HL-60 (cell line): ENCODE results near the gene MIP.

Experiments
- DNase-seq, 2 experiments: peaks; one replicate each; pipeline ENCODE4 v3.0.0-alpha.2; 2010 to 2020; ENCODE audit warnings: low read depth in 1 of 2, low spot score in 1 of 2
- H3K27ac ChIP-seq: fragments of 250-450 bp; sonication (Bioruptor Pico); replicated peaks from 2 replicates; pipeline ENCODE4 v1.5.1; 2020; ENCODE audit warnings: mild to moderate bottlenecking, moderate library complexity
- H3K27me3 ChIP-seq: fragments of 250-450 bp; sonication (Bioruptor Pico); 2 replicates; pipeline ENCODE4 v1.5.1; 2021; ENCODE audit warnings: mild to moderate bottlenecking, moderate library complexity; ENCODE audit not compliant: insufficient read depth, poor library complexity, severe bottlenecking
- H3K4me3 ChIP-seq: replicated peaks from 2 replicates; pipeline ENCODE4 v1.5.1; 2011; ENCODE audit warnings: mild to moderate bottlenecking, control low read depth, low read length; ENCODE audit not compliant: insufficient read depth
- CTCF ChIP-seq: IDR thresholded peaks from one replicate; pipeline ENCODE4 v1.5.1; 2011; ENCODE audit warnings: low read length, control low read depth, inconsistent platforms; ENCODE audit not compliant: insufficient read depth
- GABPA ChIP-seq: IDR thresholded peaks from 2 replicates; pipeline ENCODE4 v1.6.1; 2012; ENCODE audit warnings: low read depth
- POLR2AphosphoS5 ChIP-seq: IDR thresholded peaks from 2 replicates; pipeline ENCODE4 v1.6.1; 2012; ENCODE audit warnings: low read depth
- SPI1 ChIP-seq: IDR thresholded peaks from 2 replicates; pipeline ENCODE4 v1.6.1; 2012; ENCODE audit warnings: low read depth, mild to moderate bottlenecking, borderline replicate concordance
- TF ChIP-seq, protein P1 (sequence below): IDR thresholded peaks from 2 replicates; pipeline ENCODE4 v1.6.1; 2012; ENCODE audit warnings: low read depth; ENCODE audit not compliant: insufficient replicate concordance

Gene MIP

DNA sequence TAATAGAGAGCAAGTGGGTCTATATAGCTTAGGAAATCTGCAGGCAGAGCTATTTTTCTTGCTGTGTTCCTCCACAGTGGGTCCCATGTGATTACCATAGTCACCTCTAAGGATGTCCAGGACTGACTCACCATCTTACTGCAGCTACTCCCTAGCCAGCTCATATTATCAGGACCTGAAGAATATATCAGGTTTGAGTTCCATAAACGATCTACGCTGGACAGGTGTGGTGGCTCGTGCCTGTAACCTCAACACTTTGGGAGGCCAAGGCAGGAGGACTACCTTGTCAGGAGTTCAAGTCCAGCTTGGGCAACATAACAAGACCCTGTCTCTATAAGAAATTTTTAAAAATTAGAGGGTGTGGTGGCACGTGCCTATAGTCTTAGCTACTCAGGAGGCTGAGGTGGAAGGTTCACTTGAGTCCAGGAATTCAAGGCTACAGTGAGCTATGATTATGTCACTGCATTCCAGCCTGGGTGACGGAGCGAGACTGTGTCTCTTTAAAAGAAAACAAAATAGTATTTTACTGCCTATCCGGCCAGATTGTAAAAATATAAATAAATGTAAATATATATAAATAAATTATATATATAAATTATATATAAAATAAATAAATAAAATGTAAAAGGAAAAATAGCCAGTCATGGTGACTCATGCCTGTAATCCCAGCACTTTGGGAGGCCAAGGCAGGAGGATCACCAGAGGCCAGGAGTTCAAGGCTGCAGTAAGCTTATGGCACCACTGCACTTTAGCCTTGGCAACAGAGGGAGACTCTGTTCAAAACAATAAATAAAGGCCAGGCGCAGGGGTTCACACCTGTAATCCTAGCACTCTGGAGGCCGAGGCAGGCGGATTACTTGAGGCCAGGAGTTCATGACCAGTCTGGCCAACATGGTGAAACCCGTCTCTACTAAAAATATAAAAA is 7.0 kb upstream of the MIP start:
- Histone ChIP-seq H3K4me3 (no peak overlapping the region), H3K27me3 (no peaks in the 10 kb centered on the region), H3K27ac (no peak overlapping the region)
- TF ChIP-seq POLR2AphosphoS5 (no peak), CTCF (no peak), GABPA (no peak), SPI1 (no peak)
- TF ChIP-seq, protein P1, sequence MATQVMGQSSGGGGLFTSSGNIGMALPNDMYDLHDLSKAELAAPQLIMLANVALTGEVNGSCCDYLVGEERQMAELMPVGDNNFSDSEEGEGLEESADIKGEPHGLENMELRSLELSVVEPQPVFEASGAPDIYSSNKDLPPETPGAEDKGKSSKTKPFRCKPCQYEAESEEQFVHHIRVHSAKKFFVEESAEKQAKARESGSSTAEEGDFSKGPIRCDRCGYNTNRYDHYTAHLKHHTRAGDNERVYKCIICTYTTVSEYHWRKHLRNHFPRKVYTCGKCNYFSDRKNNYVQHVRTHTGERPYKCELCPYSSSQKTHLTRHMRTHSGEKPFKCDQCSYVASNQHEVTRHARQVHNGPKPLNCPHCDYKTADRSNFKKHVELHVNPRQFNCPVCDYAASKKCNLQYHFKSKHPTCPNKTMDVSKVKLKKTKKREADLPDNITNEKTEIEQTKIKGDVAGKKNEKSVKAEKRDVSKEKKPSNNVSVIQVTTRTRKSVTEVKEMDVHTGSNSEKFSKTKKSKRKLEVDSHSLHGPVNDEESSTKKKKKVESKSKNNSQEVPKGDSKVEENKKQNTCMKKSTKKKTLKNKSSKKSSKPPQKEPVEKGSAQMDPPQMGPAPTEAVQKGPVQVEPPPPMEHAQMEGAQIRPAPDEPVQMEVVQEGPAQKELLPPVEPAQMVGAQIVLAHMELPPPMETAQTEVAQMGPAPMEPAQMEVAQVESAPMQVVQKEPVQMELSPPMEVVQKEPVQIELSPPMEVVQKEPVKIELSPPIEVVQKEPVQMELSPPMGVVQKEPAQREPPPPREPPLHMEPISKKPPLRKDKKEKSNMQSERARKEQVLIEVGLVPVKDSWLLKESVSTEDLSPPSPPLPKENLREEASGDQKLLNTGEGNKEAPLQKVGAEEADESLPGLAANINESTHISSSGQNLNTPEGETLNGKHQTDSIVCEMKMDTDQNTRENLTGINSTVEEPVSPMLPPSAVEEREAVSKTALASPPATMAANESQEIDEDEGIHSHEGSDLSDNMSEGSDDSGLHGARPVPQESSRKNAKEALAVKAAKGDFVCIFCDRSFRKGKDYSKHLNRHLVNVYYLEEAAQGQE = no peak
- no peak for DNase-seq

DNA sequence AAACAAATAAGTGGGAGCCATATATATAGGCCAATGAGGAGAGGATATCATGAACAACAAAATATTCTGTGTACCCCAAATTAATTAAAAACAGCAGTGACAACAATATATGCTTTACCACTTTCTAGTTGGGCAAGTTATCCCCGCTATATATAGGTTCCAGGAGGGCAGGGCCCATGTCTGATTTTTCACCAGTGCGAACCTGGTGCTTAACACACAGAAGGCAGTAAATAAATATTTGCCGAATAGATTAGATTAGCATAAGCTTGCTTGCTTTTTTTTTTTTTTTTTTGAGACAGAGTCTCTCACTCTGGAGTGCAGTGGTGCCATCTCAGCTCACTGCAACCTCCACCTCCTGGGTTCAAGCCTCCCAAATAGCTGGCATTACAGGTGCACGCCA is 3.4 kb upstream of the MIP start:
- no peaks in the 10 kb centered on the region for H3K27me3 ChIP-seq
- H3K4me3 ChIP-seq = no peak overlapping the region
- TF ChIP-seq SPI1 (no peak), POLR2AphosphoS5 (no peak), CTCF (no peak), GABPA (no peak)
- TF ChIP-seq, protein P1 = no peak
- no peak for DNase-seq
- no peak overlapping the region for H3K27ac ChIP-seq

- TF ChIP-seq GABPA (no peak), CTCF (no peak), SPI1 (no peak), POLR2AphosphoS5 (no peak)
- TF ChIP-seq, protein P1 = no peak
Observed at GRCh38 chr12:56451147-56451546, 3.3 kb downstream of the MIP start.

More at GRCh38 chr12:56451147-56451546, 3.3 kb downstream of the MIP start:
- DNase-seq = no peak
- H3K27ac ChIP-seq = no peak overlapping the region
- no peaks in the 10 kb centered on the region for H3K27me3 ChIP-seq
- H3K4me3 ChIP-seq = no peak overlapping the region
